WTC11 (cell line): Measurements from ENCODE around the gene CST6. TPM values are rescaled to one million over a fixed set of nuclear protein-coding genes. Genes with fewer than 3 reads are reported as not detected.

Experiments
- ATAC-seq: fragments of 200-7000 bp; cut with Tn5 transposase; 2 replicates; pipeline ENCODE4 v1.10.0; 2021; ENCODE audit warnings: mild to moderate bottlenecking, moderate library complexity
- CTCF ChIA-PET: fragments of 300-600 bp; sonication (Branson Sonifier 250); formaldehyde crosslinking; loops from one replicate; lab custom pipeline; 2021; ENCODE audit warnings: antibody characterized with exemption; lab: Charles Lee
- POLR2A ChIA-PET: fragments of 350-600 bp; sonication (Branson Sonifier 250); formaldehyde crosslinking; loops from one replicate; lab custom pipeline; 2021; ENCODE audit warnings: antibody characterized with exemption; lab: Charles Lee
- DNase-seq: peaks from one replicate; pipeline ENCODE4 v3.0.0; 2021; ENCODE audit warnings: low spot score
- H3K27ac Mint-ChIP-seq: 2 replicates; pipeline ENCODE4 v1.8.0; 2021; ENCODE audit warnings: mixed read lengths
- H3K27me3 Mint-ChIP-seq: 2 replicates; pipeline ENCODE4 v1.8.0; 2021; ENCODE audit warnings: low read depth, mild to moderate bottlenecking, moderate library complexity, mixed read lengths
- H3K36me3 Mint-ChIP-seq: 2 replicates; pipeline ENCODE4 v1.8.0; 2021; ENCODE audit warnings: mixed read lengths
- H3K4me1 Mint-ChIP-seq: 2 replicates; pipeline ENCODE4 v1.8.0; 2022; ENCODE audit warnings: mixed read lengths
- H3K4me3 Mint-ChIP-seq: 2 replicates; pipeline ENCODE4 v1.8.0; 2021; ENCODE audit warnings: mild to moderate bottlenecking, moderate library complexity, mixed read lengths
- H3K9me3 Mint-ChIP-seq: 2 replicates; pipeline ENCODE4 v1.8.0; 2021; ENCODE audit warnings: mixed read lengths
- CREB1 ChIP-seq: sonication (generic); formaldehyde crosslinking; IDR thresholded peaks from 2 replicates; pipeline ENCODE4 v1.8.0; 2023; ENCODE audit warnings: mild to moderate bottlenecking, missing genetic modification reagents
- ETV6 ChIP-seq: sonication (generic); formaldehyde crosslinking; IDR thresholded peaks from 2 replicates; pipeline ENCODE4 v1.8.1; 2022; ENCODE audit warnings: mild to moderate bottlenecking, missing genetic modification reagents
- FOXJ3 ChIP-seq: sonication (generic); formaldehyde crosslinking; IDR thresholded peaks from 2 replicates; pipeline ENCODE4 v1.9.0; 2021; ENCODE audit warnings: missing genetic modification reagents, mild to moderate bottlenecking, borderline replicate concordance
- MXD4 ChIP-seq: fragments of 250-450 bp; sonication (Bioruptor Pico); IDR thresholded peaks from 2 replicates; pipeline ENCODE4 v1.8.0; 2021; ENCODE audit warnings: mild to moderate bottlenecking, moderate library complexity, borderline replicate concordance
- NR1H2 ChIP-seq: sonication (generic); formaldehyde crosslinking; IDR thresholded peaks from 2 replicates; pipeline ENCODE4 v1.9.0; 2021; ENCODE audit warnings: mild to moderate bottlenecking, moderate library complexity, missing genetic modification reagents
- OVOL2 ChIP-seq: fragments of 250-450 bp; sonication (Bioruptor Pico); IDR thresholded peaks from 2 replicates; pipeline ENCODE4 v1.9.0; 2021; ENCODE audit warnings: mild to moderate bottlenecking, borderline replicate concordance
- RORB ChIP-seq: fragments of 250-450 bp; sonication (Bioruptor Pico); IDR thresholded peaks from 2 replicates; pipeline ENCODE4 v1.9.0; 2021; ENCODE audit warnings: mild to moderate bottlenecking
- SMAD4 ChIP-seq: sonication (generic); formaldehyde crosslinking; IDR thresholded peaks from 2 replicates; pipeline ENCODE4 v1.8.0; 2022; ENCODE audit warnings: mild to moderate bottlenecking, missing genetic modification reagents
- TEAD4 ChIP-seq: sonication (generic); formaldehyde crosslinking; IDR thresholded peaks from 2 replicates; pipeline ENCODE4 v1.8.0; 2022; ENCODE audit warnings: mild to moderate bottlenecking, missing genetic modification reagents
- ZBTB21 ChIP-seq: sonication (generic); formaldehyde crosslinking; IDR thresholded peaks from 2 replicates; pipeline ENCODE4 v1.8.1; 2023; ENCODE audit warnings: mild to moderate bottlenecking, missing genetic modification reagents, borderline replicate concordance
- ZNF219 ChIP-seq: sonication (generic); formaldehyde crosslinking; IDR thresholded peaks from 2 replicates; pipeline ENCODE4 v1.8.0; 2023; ENCODE audit warnings: missing genetic modification reagents, mild to moderate bottlenecking, borderline replicate concordance
- ZNF396 ChIP-seq: fragments of 250-450 bp; sonication (Bioruptor Pico); IDR thresholded peaks from 2 replicates; pipeline ENCODE4 v1.8.0; 2021; ENCODE audit warnings: mild to moderate bottlenecking, moderate library complexity, borderline replicate concordance
- ZNF416 ChIP-seq: fragments of 250-450 bp; sonication (Bioruptor Pico); IDR thresholded peaks from 2 replicates; pipeline ENCODE4 v1.9.0; 2021; ENCODE audit warnings: mild to moderate bottlenecking, inconsistent platforms
- ZNF423 ChIP-seq: fragments of 250-450 bp; sonication (Bioruptor Pico); IDR thresholded peaks from 2 replicates; pipeline ENCODE4 v2.1.2; 2022; ENCODE audit warnings: mild to moderate bottlenecking, moderate library complexity
- ZNF671 ChIP-seq: fragments of 250-450 bp; sonication (Bioruptor Pico); IDR thresholded peaks from 2 replicates; pipeline ENCODE4 v1.8.0; 2021; ENCODE audit warnings: mild to moderate bottlenecking
- total RNA-seq: library from RNA; stranded (reverse); gene quantifications from 3 replicates; pipeline ENCODE4 v1.2.3, GENCODE V29; 2021
- TF ChIP-seq, protein P1 (sequence below): sonication (generic); formaldehyde crosslinking; IDR thresholded peaks from 2 replicates; pipeline ENCODE4 v1.8.1; 2023; ENCODE audit warnings: mild to moderate bottlenecking, missing genetic modification reagents, moderate library complexity
- TF ChIP-seq, protein P2 (sequence below): sonication (generic); formaldehyde crosslinking; conservative IDR thresholded peaks from 2 replicates; pipeline ENCODE4 v1.8.1; 2023; ENCODE audit warnings: mild to moderate bottlenecking, low read depth, missing genetic modification reagents, moderate library complexity
- TF ChIP-seq, protein P3 (sequence below): sonication (generic); formaldehyde crosslinking; IDR thresholded peaks from 2 replicates; pipeline ENCODE4 v1.8.1; 2023; ENCODE audit warnings: mild to moderate bottlenecking, missing genetic modification reagents, moderate library complexity
- TF ChIP-seq, protein P4 (sequence below): sonication (generic); formaldehyde crosslinking; IDR thresholded peaks from 2 replicates; pipeline ENCODE4 v1.8.0; 2022; ENCODE audit warnings: mild to moderate bottlenecking, missing genetic modification reagents
- TF ChIP-seq, protein P5 (sequence below): sonication (generic); formaldehyde crosslinking; IDR thresholded peaks from 2 replicates; pipeline ENCODE4 v1.8.0; 2023; ENCODE audit warnings: missing genetic modification reagents
- TF ChIP-seq, protein P6 (sequence below): fragments of 250-450 bp; sonication (Bioruptor Pico); IDR thresholded peaks from 2 replicates; pipeline ENCODE4 v1.9.0; 2021; ENCODE audit warnings: mild to moderate bottlenecking, borderline replicate concordance

The CST6 gene
- total RNA-seq, 1 experiment from 2014 or later = 0.72 TPM

DNA sequence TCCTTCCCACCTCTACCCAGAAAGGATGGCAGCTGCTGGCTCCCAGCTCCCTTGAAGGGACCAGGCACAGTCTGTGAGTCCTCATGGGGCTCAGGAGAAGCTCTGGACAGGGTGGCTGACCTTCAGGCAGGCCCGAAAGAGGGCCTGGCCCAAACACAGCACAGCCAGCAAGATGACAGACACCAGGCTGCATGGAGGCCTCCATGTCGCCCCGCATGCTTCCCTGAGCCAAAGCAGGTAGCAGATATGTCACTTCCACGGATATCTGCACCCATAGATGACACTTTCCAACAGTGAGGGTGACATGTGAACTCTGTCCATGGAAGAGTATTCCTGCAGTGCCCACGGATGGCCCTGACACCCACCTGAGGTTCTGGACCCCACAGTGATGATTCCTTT lies 28.2 kb upstream of the CST6 start:
- no peaks in the 10 kb centered on the region for H3K4me1 Mint-ChIP-seq
- no peaks in the 10 kb centered on the region for H3K27me3 Mint-ChIP-seq
- no peak for DNase-seq
- no peak for TF ChIP-seq SMAD4 (CRISPR knock-in tag)
- no peak for TF ChIP-seq FOXJ3 (CRISPR knock-in tag)
- no peak for TF ChIP-seq TEAD4
- TF ChIP-seq OVOL2 (CRISPR knock-in tag) = no peak
- TF ChIP-seq, all 79 proteins: peak for 0
- ATAC-seq = no peak
- Mint-ChIP-seq H3K36me3 (peaks cover 7% of the 10 kb centered on the region; the same call in 1 of the 2 replicates), H3K4me3 (no peak overlapping the region), H3K9me3 (no peaks in the 10 kb centered on the region), H3K27ac (no peak overlapping the region)
- ChIA-PET CTCF (no interaction called here), POLR2A (no interaction called here)

DNA sequence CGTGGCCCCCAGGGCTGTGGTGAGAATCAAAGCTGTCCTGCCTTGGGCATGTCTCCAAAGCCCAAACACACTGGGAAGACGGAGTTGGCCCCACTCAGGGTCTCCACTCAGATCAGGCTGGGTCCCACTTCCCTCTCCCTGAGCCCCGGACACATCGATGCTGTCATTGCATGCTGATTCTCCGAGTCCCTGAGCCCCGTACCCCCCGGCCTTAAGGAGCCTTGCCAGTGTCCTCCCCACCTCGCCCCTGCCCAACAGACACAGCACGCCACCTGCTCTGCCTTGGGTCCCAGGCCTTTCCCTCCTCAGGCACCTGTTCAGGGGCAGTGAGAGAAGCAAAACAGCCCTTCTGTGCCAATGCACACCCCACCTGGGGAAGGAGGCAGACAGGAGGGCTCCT lies 24.5 kb upstream of the CST6 start:
- Mint-ChIP-seq H3K36me3 (no peaks in the 10 kb centered on the region), H3K4me3 (no peak overlapping the region), H3K9me3 (no peaks in the 10 kb centered on the region), H3K27me3 (no peaks in the 10 kb centered on the region), H3K4me1 (no peaks in the 10 kb centered on the region), H3K27ac (no peak overlapping the region)
- ATAC-seq (no peak), DNase-seq (no peak)
- TF ChIP-seq CREB1 (CRISPR knock-in tag) (no peak), ZNF416 (no peak), NR1H2 (CRISPR knock-in tag) (no peak), ZNF423 (CRISPR knock-in tag) (no peak), ZBTB21 (no peak), RORB (no peak), FOXJ3 (CRISPR knock-in tag) (no peak), ZNF396 (CRISPR knock-in tag) (no peak), SMAD4 (CRISPR knock-in tag) (no peak), OVOL2 (CRISPR knock-in tag) (no peak), ZNF219 (CRISPR knock-in tag) (no peak), ZNF671 (no peak), ETV6 (CRISPR knock-in tag) (no peak), MXD4 (CRISPR knock-in tag) (no peak)
- TF ChIP-seq, protein P1, sequence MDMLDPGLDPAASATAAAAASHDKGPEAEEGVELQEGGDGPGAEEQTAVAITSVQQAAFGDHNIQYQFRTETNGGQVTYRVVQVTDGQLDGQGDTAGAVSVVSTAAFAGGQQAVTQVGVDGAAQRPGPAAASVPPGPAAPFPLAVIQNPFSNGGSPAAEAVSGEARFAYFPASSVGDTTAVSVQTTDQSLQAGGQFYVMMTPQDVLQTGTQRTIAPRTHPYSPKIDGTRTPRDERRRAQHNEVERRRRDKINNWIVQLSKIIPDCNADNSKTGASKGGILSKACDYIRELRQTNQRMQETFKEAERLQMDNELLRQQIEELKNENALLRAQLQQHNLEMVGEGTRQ (CRISPR knock-in tag) = no peak
- TF ChIP-seq, protein P2, sequence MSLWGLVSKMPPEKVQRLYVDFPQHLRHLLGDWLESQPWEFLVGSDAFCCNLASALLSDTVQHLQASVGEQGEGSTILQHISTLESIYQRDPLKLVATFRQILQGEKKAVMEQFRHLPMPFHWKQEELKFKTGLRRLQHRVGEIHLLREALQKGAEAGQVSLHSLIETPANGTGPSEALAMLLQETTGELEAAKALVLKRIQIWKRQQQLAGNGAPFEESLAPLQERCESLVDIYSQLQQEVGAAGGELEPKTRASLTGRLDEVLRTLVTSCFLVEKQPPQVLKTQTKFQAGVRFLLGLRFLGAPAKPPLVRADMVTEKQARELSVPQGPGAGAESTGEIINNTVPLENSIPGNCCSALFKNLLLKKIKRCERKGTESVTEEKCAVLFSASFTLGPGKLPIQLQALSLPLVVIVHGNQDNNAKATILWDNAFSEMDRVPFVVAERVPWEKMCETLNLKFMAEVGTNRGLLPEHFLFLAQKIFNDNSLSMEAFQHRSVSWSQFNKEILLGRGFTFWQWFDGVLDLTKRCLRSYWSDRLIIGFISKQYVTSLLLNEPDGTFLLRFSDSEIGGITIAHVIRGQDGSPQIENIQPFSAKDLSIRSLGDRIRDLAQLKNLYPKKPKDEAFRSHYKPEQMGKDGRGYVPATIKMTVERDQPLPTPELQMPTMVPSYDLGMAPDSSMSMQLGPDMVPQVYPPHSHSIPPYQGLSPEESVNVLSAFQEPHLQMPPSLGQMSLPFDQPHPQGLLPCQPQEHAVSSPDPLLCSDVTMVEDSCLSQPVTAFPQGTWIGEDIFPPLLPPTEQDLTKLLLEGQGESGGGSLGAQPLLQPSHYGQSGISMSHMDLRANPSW (CRISPR knock-in tag) = no peak
- TF ChIP-seq, protein P3, sequence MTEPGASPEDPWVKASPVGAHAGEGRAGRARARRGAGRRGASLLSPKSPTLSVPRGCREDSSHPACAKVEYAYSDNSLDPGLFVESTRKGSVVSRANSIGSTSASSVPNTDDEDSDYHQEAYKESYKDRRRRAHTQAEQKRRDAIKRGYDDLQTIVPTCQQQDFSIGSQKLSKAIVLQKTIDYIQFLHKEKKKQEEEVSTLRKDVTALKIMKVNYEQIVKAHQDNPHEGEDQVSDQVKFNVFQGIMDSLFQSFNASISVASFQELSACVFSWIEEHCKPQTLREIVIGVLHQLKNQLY (CRISPR knock-in tag) = no peak
- TF ChIP-seq, protein P4, sequence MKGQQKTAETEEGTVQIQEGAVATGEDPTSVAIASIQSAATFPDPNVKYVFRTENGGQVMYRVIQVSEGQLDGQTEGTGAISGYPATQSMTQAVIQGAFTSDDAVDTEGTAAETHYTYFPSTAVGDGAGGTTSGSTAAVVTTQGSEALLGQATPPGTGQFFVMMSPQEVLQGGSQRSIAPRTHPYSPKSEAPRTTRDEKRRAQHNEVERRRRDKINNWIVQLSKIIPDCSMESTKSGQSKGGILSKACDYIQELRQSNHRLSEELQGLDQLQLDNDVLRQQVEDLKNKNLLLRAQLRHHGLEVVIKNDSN (CRISPR knock-in tag) = no peak
- TF ChIP-seq, protein P5, sequence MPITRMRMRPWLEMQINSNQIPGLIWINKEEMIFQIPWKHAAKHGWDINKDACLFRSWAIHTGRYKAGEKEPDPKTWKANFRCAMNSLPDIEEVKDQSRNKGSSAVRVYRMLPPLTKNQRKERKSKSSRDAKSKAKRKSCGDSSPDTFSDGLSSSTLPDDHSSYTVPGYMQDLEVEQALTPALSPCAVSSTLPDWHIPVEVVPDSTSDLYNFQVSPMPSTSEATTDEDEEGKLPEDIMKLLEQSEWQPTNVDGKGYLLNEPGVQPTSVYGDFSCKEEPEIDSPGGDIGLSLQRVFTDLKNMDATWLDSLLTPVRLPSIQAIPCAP (CRISPR knock-in tag) = no peak
- TF ChIP-seq, protein P6, sequence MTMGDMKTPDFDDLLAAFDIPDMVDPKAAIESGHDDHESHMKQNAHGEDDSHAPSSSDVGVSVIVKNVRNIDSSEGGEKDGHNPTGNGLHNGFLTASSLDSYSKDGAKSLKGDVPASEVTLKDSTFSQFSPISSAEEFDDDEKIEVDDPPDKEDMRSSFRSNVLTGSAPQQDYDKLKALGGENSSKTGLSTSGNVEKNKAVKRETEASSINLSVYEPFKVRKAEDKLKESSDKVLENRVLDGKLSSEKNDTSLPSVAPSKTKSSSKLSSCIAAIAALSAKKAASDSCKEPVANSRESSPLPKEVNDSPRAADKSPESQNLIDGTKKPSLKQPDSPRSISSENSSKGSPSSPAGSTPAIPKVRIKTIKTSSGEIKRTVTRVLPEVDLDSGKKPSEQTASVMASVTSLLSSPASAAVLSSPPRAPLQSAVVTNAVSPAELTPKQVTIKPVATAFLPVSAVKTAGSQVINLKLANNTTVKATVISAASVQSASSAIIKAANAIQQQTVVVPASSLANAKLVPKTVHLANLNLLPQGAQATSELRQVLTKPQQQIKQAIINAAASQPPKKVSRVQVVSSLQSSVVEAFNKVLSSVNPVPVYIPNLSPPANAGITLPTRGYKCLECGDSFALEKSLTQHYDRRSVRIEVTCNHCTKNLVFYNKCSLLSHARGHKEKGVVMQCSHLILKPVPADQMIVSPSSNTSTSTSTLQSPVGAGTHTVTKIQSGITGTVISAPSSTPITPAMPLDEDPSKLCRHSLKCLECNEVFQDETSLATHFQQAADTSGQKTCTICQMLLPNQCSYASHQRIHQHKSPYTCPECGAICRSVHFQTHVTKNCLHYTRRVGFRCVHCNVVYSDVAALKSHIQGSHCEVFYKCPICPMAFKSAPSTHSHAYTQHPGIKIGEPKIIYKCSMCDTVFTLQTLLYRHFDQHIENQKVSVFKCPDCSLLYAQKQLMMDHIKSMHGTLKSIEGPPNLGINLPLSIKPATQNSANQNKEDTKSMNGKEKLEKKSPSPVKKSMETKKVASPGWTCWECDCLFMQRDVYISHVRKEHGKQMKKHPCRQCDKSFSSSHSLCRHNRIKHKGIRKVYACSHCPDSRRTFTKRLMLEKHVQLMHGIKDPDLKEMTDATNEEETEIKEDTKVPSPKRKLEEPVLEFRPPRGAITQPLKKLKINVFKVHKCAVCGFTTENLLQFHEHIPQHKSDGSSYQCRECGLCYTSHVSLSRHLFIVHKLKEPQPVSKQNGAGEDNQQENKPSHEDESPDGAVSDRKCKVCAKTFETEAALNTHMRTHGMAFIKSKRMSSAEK (CRISPR knock-in tag) = no peak
- ChIA-PET POLR2A (no interaction called here), CTCF (interaction anchor here (0.5 kb wide), 1 partner anchor 13 kb away, joined by 3 read pairs; no protein-coding TSS in a partner anchor)
